Glutamatergic neuron (in vitro differentiated cells): Measurements from ENCODE around the gene WDR82. TPM values are rescaled to one million over a fixed set of nuclear protein-coding genes. Genes with fewer than 3 reads are reported as not detected.

Source experiments
- DNase-seq: peaks from one replicate; pipeline ENCODE4 v3.0.0; 2022
- H3K27ac Mint-ChIP-seq: one replicate; pipeline ENCODE4 v1.8.0; 2020; ENCODE audit warnings: mild to moderate bottlenecking, mixed read lengths, inconsistent platforms; ENCODE audit not compliant: unreplicated experiment
- H3K27me3 Mint-ChIP-seq: one replicate; pipeline ENCODE4 v1.8.0; 2020; ENCODE audit warnings: mild to moderate bottlenecking, moderate library complexity, mixed read lengths, inconsistent platforms; ENCODE audit not compliant: unreplicated experiment
- H3K36me3 Mint-ChIP-seq: one replicate; pipeline ENCODE4 v1.8.0; 2020; ENCODE audit warnings: mild to moderate bottlenecking, mixed read lengths, inconsistent platforms; ENCODE audit not compliant: unreplicated experiment
- H3K4me1 Mint-ChIP-seq: one replicate; pipeline ENCODE4 v1.8.0; 2020; ENCODE audit warnings: mild to moderate bottlenecking, low read depth, mixed read lengths, inconsistent platforms; ENCODE audit not compliant: unreplicated experiment
- H3K4me3 Mint-ChIP-seq: one replicate; pipeline ENCODE4 v1.8.0; 2020; ENCODE audit warnings: mild to moderate bottlenecking, mixed read lengths, inconsistent platforms; ENCODE audit not compliant: unreplicated experiment
- H3K9me3 Mint-ChIP-seq: one replicate; pipeline ENCODE4 v1.8.0; 2020; ENCODE audit warnings: mild to moderate bottlenecking, moderate library complexity, mixed read lengths, inconsistent platforms; ENCODE audit not compliant: unreplicated experiment
- total RNA-seq: library from RNA; stranded (reverse); fragmentation: NEBNext Ultra II Directional; extraction: Animal tissue kit (Norgen Biotek cat#: 25700); gene quantifications from one replicate; pipeline ENCODE4 v1.2.1, GENCODE V29; 2021; ENCODE audit not compliant: unreplicated experiment
- TF ChIP-seq, protein P1 (sequence below): fragments of 200-600 bp; sonication (generic); IDR thresholded peaks from one replicate; pipeline ENCODE4 v1.5.0; 2021; ENCODE audit not compliant: partially characterized antibody, unreplicated experiment

WDR82 gene
- total RNA-seq, 1 donor from 2014 or later = 118 TPM

DNA sequence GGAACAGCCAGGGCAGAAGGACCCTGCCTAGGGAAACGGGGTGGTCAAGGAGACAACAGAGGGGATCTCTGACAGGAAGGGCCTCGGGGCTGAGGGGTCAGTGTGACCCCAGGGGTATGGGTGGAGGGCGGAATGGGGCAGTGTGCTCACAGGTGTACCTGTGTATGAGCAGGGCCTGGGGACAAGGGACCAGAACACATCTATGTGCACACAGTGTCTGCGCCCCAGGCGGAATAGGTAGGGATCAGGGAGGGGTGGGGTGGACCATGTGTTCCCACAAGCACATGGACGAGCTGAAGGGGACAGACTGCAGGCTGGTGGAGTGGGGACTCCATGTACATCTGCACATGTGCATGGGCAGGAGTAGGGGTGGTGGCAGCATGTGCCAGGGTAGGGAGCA lies 48.0 kb downstream of the WDR82 start:
- Mint-ChIP-seq H3K27me3 (peaks cover 13% of the 10 kb centered on the region), H3K36me3 (no peaks in the 10 kb centered on the region), H3K4me3 (no peak overlapping the region), H3K4me1 (peaks cover 16% of the 10 kb centered on the region), H3K27ac (no peak overlapping the region), H3K9me3 (peaks cover 5% of the 10 kb centered on the region)
- TF ChIP-seq, protein P1, sequence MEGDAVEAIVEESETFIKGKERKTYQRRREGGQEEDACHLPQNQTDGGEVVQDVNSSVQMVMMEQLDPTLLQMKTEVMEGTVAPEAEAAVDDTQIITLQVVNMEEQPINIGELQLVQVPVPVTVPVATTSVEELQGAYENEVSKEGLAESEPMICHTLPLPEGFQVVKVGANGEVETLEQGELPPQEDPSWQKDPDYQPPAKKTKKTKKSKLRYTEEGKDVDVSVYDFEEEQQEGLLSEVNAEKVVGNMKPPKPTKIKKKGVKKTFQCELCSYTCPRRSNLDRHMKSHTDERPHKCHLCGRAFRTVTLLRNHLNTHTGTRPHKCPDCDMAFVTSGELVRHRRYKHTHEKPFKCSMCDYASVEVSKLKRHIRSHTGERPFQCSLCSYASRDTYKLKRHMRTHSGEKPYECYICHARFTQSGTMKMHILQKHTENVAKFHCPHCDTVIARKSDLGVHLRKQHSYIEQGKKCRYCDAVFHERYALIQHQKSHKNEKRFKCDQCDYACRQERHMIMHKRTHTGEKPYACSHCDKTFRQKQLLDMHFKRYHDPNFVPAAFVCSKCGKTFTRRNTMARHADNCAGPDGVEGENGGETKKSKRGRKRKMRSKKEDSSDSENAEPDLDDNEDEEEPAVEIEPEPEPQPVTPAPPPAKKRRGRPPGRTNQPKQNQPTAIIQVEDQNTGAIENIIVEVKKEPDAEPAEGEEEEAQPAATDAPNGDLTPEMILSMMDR = no peak
- no peak for DNase-seq

DNA sequence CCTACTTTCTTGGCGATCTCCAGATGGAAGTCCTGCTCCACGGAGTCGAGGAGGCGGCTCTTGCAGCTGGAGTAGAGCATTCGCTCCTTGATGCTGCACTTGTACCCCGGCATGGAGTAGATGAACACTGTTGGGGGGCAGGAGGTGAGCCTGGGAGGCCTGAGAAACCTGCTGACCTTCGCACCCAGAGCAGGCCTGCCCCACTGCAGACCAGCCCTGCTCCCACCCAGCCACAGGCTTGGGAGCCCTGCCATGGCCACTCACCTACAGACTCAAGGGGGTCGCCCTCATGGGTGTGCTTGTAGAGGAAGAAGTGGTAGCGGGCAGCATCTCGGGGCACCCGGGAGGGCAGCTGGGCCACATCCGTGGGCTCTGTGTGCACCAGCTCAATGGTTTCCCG lies 48.8 kb downstream of the WDR82 start:
- Mint-ChIP-seq H3K4me1 (peaks cover 15% of the 10 kb centered on the region), H3K9me3 (peaks cover 5% of the 10 kb centered on the region), H3K36me3 (no peaks in the 10 kb centered on the region), H3K27ac (no peak overlapping the region), H3K27me3 (peaks cover 13% of the 10 kb centered on the region), H3K4me3 (no peak overlapping the region)
- DNase-seq = no peak
- TF ChIP-seq, protein P1 = no peak

DNA sequence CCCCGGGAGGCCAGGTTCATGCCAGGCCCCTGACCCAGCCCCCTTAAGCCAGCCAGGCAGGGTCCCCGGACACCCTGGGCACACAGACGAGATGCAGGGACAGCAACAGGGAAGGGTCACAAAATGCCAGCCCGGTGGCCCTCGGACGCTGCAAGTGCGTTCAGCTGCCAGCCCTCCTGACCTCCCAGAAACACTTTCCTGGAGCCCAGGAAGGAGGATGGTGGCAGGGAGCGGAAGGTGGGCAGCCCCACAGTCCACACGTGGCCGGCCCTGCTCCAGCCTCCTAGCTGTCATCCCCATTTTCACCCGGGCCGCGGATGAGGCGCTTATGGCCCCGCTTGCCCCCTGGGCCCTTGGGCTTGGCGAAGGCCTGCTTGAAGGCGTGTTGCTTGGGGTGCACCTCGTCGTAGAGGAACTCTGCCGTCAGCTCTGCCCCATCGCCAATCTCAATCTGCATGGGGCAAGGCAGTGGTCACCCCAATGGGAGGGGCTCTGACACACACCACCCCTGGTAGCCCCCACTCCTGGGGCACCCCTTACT lies 49.6 kb downstream of the WDR82 start:
- Mint-ChIP-seq H3K4me3 (no peak overlapping the region), H3K4me1 (peaks cover 12% of the 10 kb centered on the region), H3K27ac (no peak overlapping the region), H3K9me3 (peaks cover 5% of the 10 kb centered on the region), H3K27me3 (peaks cover 15% of the 10 kb centered on the region), H3K36me3 (no peaks in the 10 kb centered on the region)
- DNase-seq = no peak
- TF ChIP-seq, protein P1 = no peak

DNA sequence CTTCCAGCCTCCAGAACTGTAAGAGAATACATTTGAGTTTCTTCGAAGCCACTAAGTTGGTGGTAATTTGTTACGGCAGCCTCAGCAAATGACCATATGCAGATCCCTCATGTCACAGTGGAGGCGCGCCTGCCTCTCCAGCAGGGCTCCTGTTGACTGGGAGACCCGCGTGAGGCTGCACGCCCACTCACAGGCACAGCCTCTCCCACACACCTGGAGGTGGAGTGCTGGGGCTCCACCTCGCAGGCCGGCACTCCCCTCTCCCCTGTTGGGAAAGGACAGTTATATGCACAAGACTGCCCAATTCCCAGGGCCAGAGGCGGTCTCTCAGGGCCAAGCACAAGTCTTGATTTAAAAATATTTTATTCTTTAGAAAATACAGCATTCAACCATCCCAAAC lies 50.2 kb downstream of the WDR82 start:
- Mint-ChIP-seq H3K4me1 (peaks cover 12% of the 10 kb centered on the region), H3K27me3 (peaks cover 16% of the 10 kb centered on the region), H3K9me3 (peaks cover 5% of the 10 kb centered on the region), H3K4me3 (no peak overlapping the region), H3K36me3 (no peaks in the 10 kb centered on the region), H3K27ac (no peak overlapping the region)
- DNase-seq = no peak
- TF ChIP-seq, protein P1 = no peak

DNA sequence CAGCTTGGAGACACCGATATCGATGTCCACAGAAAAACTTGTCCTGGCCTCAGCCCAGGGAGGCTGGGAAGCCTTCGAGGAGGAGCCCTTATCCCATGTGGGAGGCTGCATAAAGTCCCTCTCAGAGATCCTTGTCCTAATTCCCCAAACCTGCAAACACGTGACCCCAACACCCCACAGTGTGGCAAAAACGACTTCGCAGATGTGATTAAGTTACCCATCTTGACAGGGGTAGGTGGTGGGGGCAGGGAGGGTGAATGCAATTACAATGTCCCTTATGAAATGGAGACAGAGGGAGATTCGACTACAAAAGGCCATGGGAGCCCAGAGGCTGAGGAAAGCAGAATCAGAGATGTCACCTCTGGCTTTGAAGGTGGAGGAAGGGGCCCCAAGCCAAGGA lies 50.7 kb downstream of the WDR82 start:
- no peak for DNase-seq
- Mint-ChIP-seq H3K27ac (no peak overlapping the region), H3K9me3 (peaks cover 5% of the 10 kb centered on the region), H3K27me3 (peaks cover 18% of the 10 kb centered on the region), H3K4me3 (no peak overlapping the region), H3K4me1 (peaks cover 12% of the 10 kb centered on the region), H3K36me3 (no peaks in the 10 kb centered on the region)
- TF ChIP-seq, protein P1 = no peak
